Non-pigmented ciliary epithelial cell (primary cell): ENCODE data around the gene STARD9.
A peak's percentile ranks its signal among the peaks of the same experiment; 100 is the strongest.
"Not testable (repeated sequence)": the region's sequence is repeated elsewhere in the genome, so short reads cannot be mapped to it uniquely, and the experiment has no call there.

Source experiments
- DNase-seq: peaks from one replicate; pipeline ENCODE4 v3.0.0-alpha.2; 2010; ENCODE audit warnings: low read depth

STARD9 gene

GRCh38 chr15:42575188-42576039, at the start of gene STARD9:
Gene STARD9 (plus strand): TSS chr15:42575606. CDS start chr15:42575716, 110 bp downstream.
- DNase-seq: peak; percentile 85

- DNase-seq: no peak
Observed at GRCh38 chr15:42528970-42529369, 46.4 kb upstream of the STARD9 start.

- DNase-seq: no peak
Observed at GRCh38 chr15:42533246-42533645, 42.2 kb upstream of the STARD9 start.

- DNase-seq: no peak
Observed at GRCh38 chr15:42544853-42545629, 30.4 kb upstream of the STARD9 start.

- no peak for DNase-seq
Observed at GRCh38 chr15:42547918-42548248, 27.5 kb upstream of the STARD9 start.

- peak; percentile 22 for DNase-seq
Observed at GRCh38 chr15:42548249-42549031, 27.0 kb upstream of the STARD9 start, which contains the start of the genes HAUS2 and LRRC57. Gene HAUS2 (plus strand): TSS chr15:42548838. CDS start chr15:42548873, 35 bp downstream. Gene LRRC57 (minus strand): TSS chr15:42548793. CDS start chr15:42548434, 359 bp downstream.

GRCh38 chr15:42549032-42549491, 26.3 kb upstream of the STARD9 start:
- DNase-seq: no peak

- DNase-seq: no peak
Observed at GRCh38 chr15:42549741-42550392, 25.5 kb upstream of the STARD9 start.

- DNase-seq: no peak
Observed at GRCh38 chr15:42553554-42553953, 21.9 kb upstream of the STARD9 start.

- DNase-seq: not testable (repeated sequence)
Observed at GRCh38 chr15:42556550-42557207, 18.7 kb upstream of the STARD9 start.

- no peak for DNase-seq
Observed at GRCh38 chr15:42558739-42559138, 16.7 kb upstream of the STARD9 start.

- DNase-seq: no peak
Observed at GRCh38 chr15:42576040-42576594, 711 bp downstream of the STARD9 start.

GRCh38 chr15:42576776-42577175, 1.4 kb downstream of the STARD9 start:
- DNase-seq: no peak

- no peak for DNase-seq
Observed at GRCh38 chr15:42577514-42578031, 2.2 kb downstream of the STARD9 start.

- DNase-seq: no peak
Observed at GRCh38 chr15:42578984-42579537, 3.7 kb downstream of the STARD9 start.

- no peak for DNase-seq
Observed at GRCh38 chr15:42581272-42581730, 5.9 kb downstream of the STARD9 start.

- DNase-seq: no peak
Observed at GRCh38 chr15:42582569-42583375, 7.4 kb downstream of the STARD9 start.

- DNase-seq: no peak
Observed at GRCh38 chr15:42584031-42584765, 8.8 kb downstream of the STARD9 start.
